ENCODE measurements around the gene FCHO1. TPM values are rescaled to one million over a fixed set of nuclear protein-coding genes. Genes with fewer than 3 reads are reported as not detected.

Gene FCHO1
- total and polyA plus RNA-seq, 10 of the 15 experiments (the other 5 are each of a cell fraction or from before 2014, with no cell fraction given): 0.14 to 45.8 (median 15.8) TPM

GRCh38 chr19:17751103-17751911, at the start of gene FCHO1 (continued):
- TF ChIP-seq CUX1 (IDR thresholded peaks at IDR 0.05; ENCODE audit: insufficient replicate concordance, low read depth, low read length): no peak
- no peak for TF ChIP-seq SMC3 (IDR thresholded peaks at IDR 0.05; ENCODE audit: borderline replicate concordance, low read length)
- no peak for TF ChIP-seq RBBP5 (conservative IDR thresholded peaks at IDR 0.05)
- TF ChIP-seq MXI1 (IDR thresholded peaks at IDR 0.05; ENCODE audit: low read depth, low read length): peak; percentile 83
- no peak for TF ChIP-seq YBX1 (IDR thresholded peaks at IDR 0.05)
- no peak for TF ChIP-seq NFYA (IDR thresholded peaks at IDR 0.05; ENCODE audit: borderline replicate concordance, low read depth, low read length)
- TF ChIP-seq HDGF (IDR thresholded peaks at IDR 0.05): 0 out of 2 replicates have a peak, but pooled peaks have one; percentile 58
- peak; percentile 60; the same call in 1 of the 2 replicates for TF ChIP-seq ZNF592 (IDR thresholded peaks at IDR 0.05)
- TF ChIP-seq RFX5 (IDR thresholded peaks at IDR 0.05; ENCODE audit: low read depth, low read length): peak; percentile 54; the same call in 1 of the 2 replicates
- peak; percentile 81; the same call in 1 of the 2 replicates for TF ChIP-seq MAX (IDR thresholded peaks at IDR 0.05; ENCODE audit: low read depth, low read length)
- TF ChIP-seq SRF (IDR thresholded peaks at IDR 0.05; ENCODE audit: low read depth in 2 of 2, low read length in 2 of 2): peak; percentile 80; a peak in 3 of 4 replicates
- TF ChIP-seq KDM1A (IDR thresholded peaks at IDR 0.05; ENCODE audit: borderline replicate concordance): no peak
- TF ChIP-seq PAX8 (IDR thresholded peaks at IDR 0.05): no peak
- TF ChIP-seq POLR2AphosphoS2 (IDR thresholded peaks at IDR 0.05; ENCODE audit: low read depth, low read length): no peak
- TF ChIP-seq ELK1 (IDR thresholded peaks at IDR 0.05; ENCODE audit: low read depth, low read length): peak; percentile 72
- TF ChIP-seq RUNX3 (IDR thresholded peaks at IDR 0.05; ENCODE audit: low read length): peak; percentile 86
- TF ChIP-seq HDAC2 (IDR thresholded peaks at IDR 0.05): 0 out of 2 replicates have a peak, but pooled peaks have one; percentile 20
- no peak for TF ChIP-seq FOS (IDR thresholded peaks at IDR 0.05; ENCODE audit: borderline replicate concordance, extremely low read depth, insufficient read length)
- TF ChIP-seq ZNF24 (IDR thresholded peaks at IDR 0.05): 0 out of 2 replicates have a peak, but pooled peaks have one; percentile 20
- peak; percentile 91 for TF ChIP-seq IKZF1 (conservative IDR thresholded peaks at IDR 0.05)

Measured in GM12878 (cell line).